ENCODE data around the gene ASPM.

ASPM gene, protein sequence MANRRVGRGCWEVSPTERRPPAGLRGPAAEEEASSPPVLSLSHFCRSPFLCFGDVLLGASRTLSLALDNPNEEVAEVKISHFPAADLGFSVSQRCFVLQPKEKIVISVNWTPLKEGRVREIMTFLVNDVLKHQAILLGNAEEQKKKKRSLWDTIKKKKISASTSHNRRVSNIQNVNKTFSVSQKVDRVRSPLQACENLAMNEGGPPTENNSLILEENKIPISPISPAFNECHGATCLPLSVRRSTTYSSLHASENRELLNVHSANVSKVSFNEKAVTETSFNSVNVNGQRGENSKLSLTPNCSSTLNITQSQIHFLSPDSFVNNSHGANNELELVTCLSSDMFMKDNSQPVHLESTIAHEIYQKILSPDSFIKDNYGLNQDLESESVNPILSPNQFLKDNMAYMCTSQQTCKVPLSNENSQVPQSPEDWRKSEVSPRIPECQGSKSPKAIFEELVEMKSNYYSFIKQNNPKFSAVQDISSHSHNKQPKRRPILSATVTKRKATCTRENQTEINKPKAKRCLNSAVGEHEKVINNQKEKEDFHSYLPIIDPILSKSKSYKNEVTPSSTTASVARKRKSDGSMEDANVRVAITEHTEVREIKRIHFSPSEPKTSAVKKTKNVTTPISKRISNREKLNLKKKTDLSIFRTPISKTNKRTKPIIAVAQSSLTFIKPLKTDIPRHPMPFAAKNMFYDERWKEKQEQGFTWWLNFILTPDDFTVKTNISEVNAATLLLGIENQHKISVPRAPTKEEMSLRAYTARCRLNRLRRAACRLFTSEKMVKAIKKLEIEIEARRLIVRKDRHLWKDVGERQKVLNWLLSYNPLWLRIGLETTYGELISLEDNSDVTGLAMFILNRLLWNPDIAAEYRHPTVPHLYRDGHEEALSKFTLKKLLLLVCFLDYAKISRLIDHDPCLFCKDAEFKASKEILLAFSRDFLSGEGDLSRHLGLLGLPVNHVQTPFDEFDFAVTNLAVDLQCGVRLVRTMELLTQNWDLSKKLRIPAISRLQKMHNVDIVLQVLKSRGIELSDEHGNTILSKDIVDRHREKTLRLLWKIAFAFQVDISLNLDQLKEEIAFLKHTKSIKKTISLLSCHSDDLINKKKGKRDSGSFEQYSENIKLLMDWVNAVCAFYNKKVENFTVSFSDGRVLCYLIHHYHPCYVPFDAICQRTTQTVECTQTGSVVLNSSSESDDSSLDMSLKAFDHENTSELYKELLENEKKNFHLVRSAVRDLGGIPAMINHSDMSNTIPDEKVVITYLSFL (N-terminal part only)

DNA sequence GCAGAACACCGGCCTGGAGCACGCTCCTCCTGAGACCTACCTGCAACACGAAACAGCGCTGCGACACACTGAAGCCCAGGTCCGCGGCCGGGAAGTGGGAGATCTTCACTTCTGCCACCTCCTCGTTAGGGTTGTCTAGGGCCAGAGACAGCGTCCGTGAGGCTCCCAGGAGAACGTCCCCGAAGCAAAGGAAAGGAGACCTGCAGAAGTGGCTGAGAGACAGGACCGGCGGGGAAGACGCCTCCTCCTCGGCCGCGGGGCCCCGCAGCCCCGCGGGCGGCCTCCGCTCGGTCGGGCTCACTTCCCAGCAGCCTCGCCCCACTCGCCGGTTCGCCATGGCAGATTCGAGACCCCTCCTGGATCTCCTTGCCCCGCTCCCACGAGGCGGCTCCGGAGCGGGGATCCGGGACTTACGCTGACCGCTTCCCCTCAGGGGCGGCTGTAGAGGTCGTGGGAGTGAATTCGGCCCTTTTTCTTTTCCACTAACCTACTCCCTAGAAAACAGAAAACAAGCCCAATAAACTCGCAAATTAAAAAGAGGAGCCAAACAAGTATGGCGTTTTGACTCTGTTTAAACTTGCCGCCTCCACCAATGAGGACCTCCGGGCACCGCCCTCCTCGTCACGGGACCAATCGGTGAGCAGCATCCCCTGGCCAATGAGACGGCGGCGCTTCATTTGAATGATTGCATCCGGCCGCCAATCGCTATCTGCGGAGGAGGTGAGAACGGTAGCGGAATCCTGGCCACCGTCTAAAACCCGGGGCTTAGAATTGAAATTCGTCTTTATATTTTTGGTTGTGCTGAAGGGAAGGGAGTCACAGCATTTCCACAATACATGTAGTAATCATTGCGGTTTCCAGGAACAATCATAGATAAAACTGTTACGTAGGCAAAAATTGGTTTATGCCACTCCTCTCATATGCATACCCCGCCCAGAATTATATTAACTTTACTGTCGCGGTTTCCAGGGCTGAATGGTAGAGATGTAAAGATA, at the start of gene ASPM:
Gene ASPM, minus strand, starts transcription at position 569 of the 995 bp plus-strand sequence. Its CDS starts 232 bp downstream, at position 337.
- DNase-seq (ENCODE audit: extremely low spot score, insufficient read length, low read depth) (peak; percentile 85), FAIRE-seq (peak; percentile 95)

DNA sequence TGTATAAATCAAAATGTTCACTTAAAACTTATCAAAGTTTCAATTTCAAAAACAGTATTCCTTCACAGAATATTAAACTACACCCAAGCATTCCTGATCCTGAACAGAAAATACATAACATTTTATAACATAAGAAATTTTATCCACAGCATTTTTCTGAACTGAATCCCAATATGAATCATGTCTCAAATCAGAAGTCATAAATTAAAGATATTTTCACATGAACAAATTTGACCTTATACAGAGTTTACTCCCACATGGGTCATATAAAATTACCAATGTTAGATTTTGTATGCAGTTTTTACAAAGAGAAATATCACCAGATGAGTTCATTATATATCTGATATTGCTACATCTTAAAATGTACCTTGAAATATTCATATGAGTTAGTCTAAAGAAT, 48.6 kb upstream of the ASPM start:
- FAIRE-seq, result no peak
- no peak for DNase-seq (ENCODE audit: extremely low spot score, insufficient read length, low read depth)

DNA sequence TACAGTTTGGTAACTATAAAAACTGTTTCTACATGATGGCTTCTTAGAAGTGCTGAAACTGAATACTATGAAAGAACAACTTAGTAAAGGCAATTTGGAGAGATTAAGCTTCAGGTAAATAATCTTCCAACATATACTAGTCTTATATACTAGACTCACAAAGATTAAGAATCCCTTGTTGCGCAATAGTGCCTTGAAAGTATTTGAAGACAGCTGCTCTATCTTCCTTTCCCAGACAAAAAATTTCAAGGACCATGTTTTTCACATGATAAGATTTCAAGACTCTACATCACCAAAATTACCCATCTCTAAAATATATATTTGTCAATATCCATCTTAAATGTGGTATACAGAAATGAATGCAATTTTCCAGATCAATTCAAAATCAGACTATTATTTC, 37.7 kb upstream of the ASPM start:
- DNase-seq (ENCODE audit: extremely low spot score, insufficient read length, low read depth) (no peak), FAIRE-seq (no peak)

DNA sequence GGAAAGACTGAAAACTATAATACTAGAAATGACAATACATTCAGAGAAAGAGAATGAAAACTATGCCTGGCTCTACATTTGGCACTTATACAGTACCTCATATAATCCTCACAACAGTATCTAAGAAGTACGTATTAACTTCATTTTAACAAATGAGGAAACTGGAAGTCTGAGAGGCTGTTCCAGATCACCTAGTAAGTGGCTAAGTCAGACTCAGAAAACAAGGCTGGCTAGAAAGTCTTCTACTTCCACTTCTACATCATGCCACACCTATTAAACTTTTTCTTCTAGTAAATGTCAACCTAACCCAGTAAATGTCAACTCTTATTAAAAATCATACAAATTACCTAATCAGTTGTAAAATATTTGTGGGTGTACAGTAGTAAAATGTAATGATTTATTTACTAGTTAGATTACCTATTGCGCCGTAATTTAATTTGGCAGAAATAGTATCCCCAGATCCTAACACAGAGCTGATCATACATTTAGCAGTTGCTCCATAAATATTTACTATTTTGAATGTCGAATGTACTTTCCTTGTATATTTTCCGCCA, 36.8 kb upstream of the ASPM start:
- DNase-seq (ENCODE audit: extremely low spot score, insufficient read length, low read depth) (no peak), FAIRE-seq (no peak)

DNA sequence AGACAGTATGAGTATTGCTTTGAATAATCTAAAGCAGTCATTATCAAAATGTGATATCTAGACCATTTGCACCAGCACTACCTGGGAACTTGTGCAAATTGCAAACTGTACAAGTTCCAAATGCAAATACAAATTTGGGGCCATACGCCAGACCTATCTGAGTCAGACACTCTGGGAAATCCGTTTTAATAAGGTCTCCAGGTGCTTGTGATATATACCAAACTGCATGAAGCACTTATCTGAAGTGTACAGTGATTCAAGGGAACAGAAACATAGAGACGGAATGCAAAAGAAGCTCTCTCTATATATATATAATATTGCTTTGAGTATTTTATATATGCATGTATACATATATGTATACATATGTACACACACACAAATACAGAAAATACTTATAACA, 36.2 kb upstream of the ASPM start:
- FAIRE-seq (no peak), DNase-seq (ENCODE audit: extremely low spot score, insufficient read length, low read depth) (no peak)

DNA sequence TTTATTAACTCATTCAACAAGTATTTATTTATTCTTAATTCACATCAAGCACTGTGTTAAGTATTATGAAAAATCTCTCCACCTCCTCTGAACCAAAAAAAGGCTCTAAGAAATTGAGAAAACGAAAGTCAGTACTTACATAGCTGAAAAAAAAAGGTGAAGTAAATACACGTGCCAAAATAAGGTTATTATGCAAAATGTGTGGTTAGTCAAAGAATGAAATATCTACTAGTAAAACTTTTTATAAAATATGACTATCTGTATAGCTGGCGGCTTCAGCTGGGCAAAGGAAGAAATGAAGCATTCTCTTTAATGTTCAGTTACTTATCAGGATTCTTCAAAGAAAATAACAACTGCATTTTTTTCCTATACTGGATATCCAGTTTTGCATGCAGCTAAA, 35.5 kb upstream of the ASPM start:
- DNase-seq (ENCODE audit: extremely low spot score, insufficient read length, low read depth), result no peak
- FAIRE-seq, result no peak

DNA sequence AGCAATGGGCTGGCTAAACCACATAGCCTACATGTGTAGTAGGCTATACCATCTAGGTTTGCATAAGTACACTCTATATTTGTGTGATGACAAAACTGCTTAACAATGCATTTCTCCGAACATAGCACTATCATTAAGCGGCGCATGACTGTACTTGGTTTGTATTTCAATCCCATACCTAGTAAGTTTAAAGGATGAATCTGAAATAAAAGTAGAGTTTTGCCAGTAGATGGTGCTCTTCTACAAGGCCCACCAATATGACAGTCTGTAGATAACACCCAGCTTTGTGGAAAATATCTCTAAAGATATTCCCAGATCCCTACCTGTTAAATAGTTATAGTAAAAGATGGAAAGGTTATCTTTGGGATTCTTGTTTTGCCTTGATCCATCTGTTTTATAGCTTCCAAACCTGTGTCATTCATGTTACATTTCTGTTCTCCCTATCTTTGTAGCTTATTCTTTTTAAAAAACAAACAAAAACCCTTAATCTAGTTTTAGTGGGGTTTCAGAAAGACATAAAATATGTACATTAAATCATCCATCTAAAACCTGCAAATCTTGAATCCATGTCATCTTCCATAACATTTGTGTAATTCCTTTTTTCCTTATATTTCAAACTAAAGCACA, 33.9 kb upstream of the ASPM start:
- DNase-seq (ENCODE audit: extremely low spot score, insufficient read length, low read depth), result no peak
- FAIRE-seq, result peak; percentile 65

DNA sequence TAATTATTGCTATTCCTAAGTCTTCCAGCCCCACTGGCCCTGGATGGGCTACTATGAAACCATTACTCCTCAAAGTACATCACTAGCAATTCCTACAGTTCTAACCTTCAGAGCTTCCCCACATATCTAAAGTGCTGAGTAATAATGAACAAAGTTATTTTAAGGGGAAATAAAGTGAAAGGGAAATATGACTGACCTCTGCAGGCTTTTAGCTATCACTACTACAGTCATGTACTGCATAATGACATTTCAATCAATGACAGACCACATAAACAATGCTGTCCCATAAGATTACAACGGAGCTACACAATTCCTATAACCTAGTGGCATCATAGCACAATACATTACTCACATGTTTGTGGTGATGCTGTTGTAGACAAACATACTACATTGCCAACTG, 32.5 kb upstream of the ASPM start:
- peak; percentile 31 for FAIRE-seq

DNA sequence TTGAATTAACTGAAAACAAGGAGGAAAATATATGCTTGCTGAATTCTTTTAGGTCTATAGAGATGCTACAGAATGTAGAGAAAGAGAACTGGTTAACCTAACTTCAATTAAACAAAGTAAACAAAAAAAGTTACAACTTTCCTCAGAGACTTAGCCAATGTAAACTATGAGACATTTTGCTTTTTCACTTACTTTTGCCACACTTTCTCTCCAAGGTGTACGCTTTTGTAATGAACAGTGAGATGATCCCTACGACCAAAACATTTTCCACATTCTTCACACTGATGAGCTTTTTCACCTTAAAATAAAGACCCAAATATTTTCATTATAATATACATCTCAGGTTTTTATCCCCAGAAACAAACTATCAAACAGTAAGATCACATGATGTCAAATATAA, 28.3 kb upstream of the ASPM start:
- FAIRE-seq, result no peak
- no peak for DNase-seq (ENCODE audit: extremely low spot score, insufficient read length, low read depth)

More for the DNA sequence above, 32.5 kb upstream of the ASPM start:
- DNase-seq (ENCODE audit: extremely low spot score, insufficient read length, low read depth), result no peak

DNA sequence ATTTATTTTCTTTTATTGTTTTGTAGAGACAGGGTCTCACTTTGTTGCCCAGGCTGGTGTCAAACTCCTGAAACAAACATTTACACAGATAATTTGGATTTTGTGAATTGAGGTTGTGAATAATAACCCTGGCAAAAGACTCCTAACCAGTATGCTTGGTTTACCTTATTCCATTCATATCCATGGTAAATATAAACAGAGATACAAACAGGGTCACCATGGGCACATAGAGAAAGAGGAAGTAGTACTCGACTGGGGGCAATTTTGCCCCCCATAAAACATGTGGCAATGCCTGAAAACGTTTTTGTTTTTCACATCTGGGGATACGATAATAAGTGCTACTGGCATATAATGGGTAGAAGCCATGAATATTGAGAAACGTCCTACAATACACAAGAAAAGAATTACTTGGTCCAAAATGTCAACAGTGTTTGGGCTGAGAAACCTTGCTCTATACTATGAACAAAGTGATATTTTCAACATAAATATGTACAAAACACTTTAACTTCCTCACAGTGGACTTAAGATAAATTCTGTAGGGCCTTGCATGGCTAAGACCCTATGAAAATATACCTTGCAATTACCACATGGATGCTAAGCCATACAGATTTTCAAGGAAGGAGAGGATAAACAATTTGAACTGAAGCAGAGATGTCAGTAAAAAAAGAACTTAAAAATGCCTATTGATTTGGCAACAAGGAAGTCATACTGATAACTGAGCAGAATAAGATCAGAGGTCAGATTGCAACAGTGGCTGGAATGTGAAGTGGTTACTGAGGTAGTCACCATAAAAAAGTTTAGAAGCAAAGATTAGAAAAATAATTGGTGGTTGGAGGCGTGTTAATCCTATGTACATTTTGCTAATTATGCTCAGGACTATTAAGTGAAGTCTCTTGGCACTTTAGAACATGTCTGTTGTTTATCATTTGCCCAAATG, 27.4 kb upstream of the ASPM start:
- DNase-seq (ENCODE audit: extremely low spot score, insufficient read length, low read depth), result no peak
- no peak for FAIRE-seq

DNA sequence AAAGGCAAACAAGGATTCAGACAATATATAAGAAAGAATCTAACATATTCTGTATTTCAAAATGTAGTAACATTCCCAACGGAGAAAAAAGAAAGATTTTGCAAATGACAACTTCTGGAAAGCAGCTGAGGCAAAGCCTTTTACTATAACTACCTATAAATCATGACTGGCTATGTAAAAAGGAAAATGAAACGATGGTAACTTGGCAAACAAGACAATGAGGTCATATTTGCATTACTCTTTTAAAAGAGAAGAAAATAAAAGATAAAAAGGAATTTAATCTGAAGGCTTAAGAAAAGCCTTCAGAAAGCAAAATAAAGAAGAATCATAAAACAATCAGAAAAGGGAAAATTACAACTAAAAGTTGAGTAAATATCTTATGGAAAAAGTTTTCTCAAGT, 25.1 kb upstream of the ASPM start:
- no peak for FAIRE-seq
- no peak for DNase-seq (ENCODE audit: extremely low spot score, insufficient read length, low read depth)

DNA sequence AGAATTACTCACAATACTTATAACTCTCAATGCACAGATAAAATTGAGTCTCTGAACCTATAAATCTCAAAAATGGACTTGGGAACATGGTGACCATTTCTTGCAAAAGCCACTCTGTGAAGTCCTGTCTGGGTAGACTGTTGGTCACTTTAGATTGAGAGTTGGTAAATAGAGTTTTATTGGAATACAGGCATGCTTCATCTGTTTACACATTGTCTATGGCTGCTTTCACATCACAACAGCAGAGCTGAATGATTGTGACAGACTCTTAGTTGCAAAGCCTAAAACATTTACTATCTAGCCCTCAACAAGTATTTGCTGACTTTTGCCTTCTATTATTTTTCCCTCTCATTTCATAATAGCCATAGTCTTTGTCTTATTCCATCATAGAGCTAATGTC, 24.1 kb upstream of the ASPM start:
- DNase-seq (ENCODE audit: extremely low spot score, insufficient read length, low read depth), result no peak
- FAIRE-seq, result no peak

DNA sequence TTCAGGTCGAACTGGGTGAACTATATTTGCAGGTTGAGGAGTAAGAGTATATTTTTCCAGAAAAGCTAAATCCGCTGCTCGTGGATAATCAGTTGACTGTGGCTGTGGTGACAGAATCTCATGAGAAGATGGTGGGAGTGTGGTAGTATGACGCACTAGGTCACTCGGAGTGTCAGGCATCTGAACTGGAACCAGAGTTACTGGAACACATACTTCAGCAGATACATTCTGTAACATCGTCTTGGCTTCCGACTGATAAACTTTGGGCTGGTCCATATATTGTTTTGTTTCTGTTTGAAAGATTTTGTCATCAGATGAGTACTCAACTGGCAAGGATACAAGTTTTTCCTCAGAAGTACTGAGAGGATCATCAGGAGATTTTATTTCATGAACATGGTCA, 13.0 kb upstream of the ASPM start:
- FAIRE-seq (no peak), DNase-seq (ENCODE audit: extremely low spot score, insufficient read length, low read depth) (no peak)

DNA sequence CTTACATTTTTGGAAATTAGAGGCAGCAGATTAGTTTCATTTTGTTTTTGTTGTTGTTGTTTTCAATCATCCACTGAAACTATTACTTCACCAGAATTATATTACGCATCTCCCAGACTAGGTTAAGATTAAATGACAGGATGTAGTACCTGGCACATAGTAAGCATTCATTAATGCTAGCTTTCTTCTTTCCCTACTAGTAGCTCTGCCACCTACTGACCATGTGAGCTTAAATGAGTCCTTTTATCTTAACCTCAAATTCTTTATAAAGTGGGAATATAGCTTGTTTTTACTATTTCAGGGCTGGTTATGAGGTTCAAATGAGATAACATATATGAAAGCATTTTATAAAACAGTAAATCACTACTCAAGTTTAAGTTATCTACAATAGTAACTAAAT, 10.2 kb upstream of the ASPM start:
- no peak for DNase-seq (ENCODE audit: extremely low spot score, insufficient read length, low read depth)
- FAIRE-seq, result peak; percentile 21

DNA sequence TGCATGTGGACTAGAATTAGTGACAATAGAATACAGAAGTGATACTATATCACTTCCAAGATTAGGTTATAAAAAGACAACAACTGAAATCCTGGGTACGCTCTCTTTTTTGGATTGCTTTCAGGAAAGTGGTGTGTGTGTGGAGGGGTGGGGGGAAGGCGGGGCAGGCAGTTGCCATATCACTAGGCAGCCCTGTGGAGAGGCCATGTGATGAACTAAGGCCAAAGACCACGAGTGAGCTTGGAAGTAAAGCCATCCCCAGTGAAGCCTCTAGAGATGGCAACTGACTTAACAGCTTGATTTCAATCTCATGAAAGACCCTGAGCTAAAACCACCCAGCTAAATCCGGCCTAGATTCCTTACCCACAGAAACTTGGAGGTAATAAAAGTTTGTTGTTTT, 6.2 kb upstream of the ASPM start:
- DNase-seq (ENCODE audit: extremely low spot score, insufficient read length, low read depth), result no peak
- no peak for FAIRE-seq

DNA sequence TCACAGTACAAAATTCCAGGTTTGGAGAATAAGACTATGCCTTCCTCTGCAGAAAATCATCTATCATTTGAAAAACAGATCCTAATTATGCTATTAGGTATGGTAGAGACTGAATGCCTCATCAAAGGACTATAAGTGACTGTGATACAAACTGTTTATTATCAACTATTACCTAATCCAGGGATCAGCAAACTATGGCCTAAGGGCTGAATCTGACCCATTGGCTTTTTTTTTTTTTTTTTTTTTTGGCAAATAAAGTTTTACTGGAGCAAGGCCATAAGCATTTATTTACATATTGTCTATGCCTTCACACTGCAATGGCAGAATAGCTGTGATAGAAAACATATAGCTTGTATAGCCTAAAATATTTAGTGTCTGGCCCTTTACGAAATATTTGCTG, 4.7 kb upstream of the ASPM start:
- DNase-seq (ENCODE audit: extremely low spot score, insufficient read length, low read depth) (no peak), FAIRE-seq (no peak)

DNA sequence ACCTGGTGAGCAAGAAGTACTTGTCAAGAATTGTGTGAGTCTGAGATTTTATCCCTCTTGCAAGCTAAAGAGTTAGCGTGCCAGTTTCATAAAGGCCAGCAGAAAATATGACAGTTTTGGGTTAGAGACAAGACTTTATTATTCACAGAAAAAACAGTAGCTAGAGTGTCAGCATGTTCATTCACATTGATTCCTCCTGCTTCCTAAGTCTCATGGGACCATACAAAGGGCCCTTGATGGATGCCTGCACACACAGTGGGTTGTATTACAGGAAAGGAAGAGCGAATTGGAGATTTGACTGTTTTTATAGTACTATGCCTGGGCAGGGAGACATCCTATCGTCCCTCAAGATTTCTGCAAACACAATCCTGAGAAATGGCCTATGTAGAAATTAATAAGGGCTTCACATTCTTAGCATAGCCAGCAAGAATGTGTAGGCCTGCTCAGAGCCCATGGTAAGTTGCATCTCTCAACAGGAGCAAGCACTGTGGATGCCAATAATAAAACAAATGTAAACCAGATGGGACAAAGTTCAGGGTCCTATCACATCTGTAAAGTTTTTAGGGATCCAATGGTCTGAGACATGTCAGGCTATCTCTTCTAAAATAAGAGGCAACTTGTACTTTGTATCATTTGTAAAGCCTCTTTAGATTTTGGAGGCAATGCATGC, 4.0 kb upstream of the ASPM start:
- no peak for FAIRE-seq
- DNase-seq (ENCODE audit: extremely low spot score, insufficient read length, low read depth), result no peak
